ENCODE measurements around the gene SART1.

Gene SART1

GRCh38 chr11:65920372-65920802 lies 41.1 kb upstream of the SART1 start:
- peak overlapping the region; percentile 83 for H3K4me3 ChIP-seq (ENCODE audit: low read depth, low read length)
- ChIA-PET POLR2A (interaction anchor here (0.9 to 7.1 kb wide), 2 partner anchors 21 to 30 kb away, joined by 3 to 127 read pairs; partner anchors contain the start of genes CCDC85B and FIBP), CTCF (interaction anchor here (0.9 to 4.4 kb wide), 4 partner anchors 12 to 36 kb away, joined by 3 to 28 read pairs (median 6); partner anchors contain the start of genes CCDC85B and FIBP)
- TF ChIP-seq CTCF (IDR thresholded peaks at IDR 0.05; ENCODE audit: insufficient read depth, low read length, missing control alignments): no peak
- DNase-seq (ENCODE audit: low read depth, low spot score): no peak

GRCh38 chr11:65921033-65921555 lies 40.4 kb upstream of the SART1 start:
- TF ChIP-seq CTCF (IDR thresholded peaks at IDR 0.05; ENCODE audit: insufficient read depth, low read length, missing control alignments): no peak
- ChIA-PET POLR2A (interaction anchor here (7.1 kb wide), 1 partner anchor 30 kb away, joined by 127 read pairs; the partner anchor contains the start of genes CCDC85B and FIBP), CTCF (interaction anchor here (0.9 to 4.4 kb wide), 7 partner anchors 11 to 124 kb away, joined by 3 to 28 read pairs (median 4); partner anchors contain the start of genes CCDC85B and FIBP)
- DNase-seq (ENCODE audit: low read depth, low spot score): no peak
- H3K4me3 ChIP-seq (ENCODE audit: low read depth, low read length): peak overlapping the region; percentile 83

GRCh38 chr11:65921876-65922275 lies 39.7 kb upstream of the SART1 start:
- no peak for TF ChIP-seq CTCF (IDR thresholded peaks at IDR 0.05; ENCODE audit: insufficient read depth, low read length, missing control alignments)
- ChIA-PET POLR2A (no interaction called here), CTCF (interaction anchor here (1.1 to 4.4 kb wide), 6 partner anchors 22 to 124 kb away, joined by 3 to 28 read pairs (median 5); partner anchors contain the start of genes CCDC85B and FIBP)
- no peak for DNase-seq (ENCODE audit: low read depth, low spot score)
- no peak overlapping the region for H3K4me3 ChIP-seq (ENCODE audit: low read depth, low read length)

GRCh38 chr11:65922565-65922964 lies 39.0 kb upstream of the SART1 start:
- ChIA-PET POLR2A (interaction anchor here (0.9 kb wide), 1 partner anchor 22 kb away, joined by 3 read pairs; no protein-coding TSS in a partner anchor), CTCF (interaction anchor here (0.6 to 4.4 kb wide), 6 partner anchors 10 to 100 kb away, joined by 3 to 28 read pairs (median 5); partner anchors contain the start of genes CCDC85B and FIBP)
- no peak for DNase-seq (ENCODE audit: low read depth, low spot score)
- TF ChIP-seq CTCF (IDR thresholded peaks at IDR 0.05; ENCODE audit: insufficient read depth, low read length, missing control alignments): no peak
- H3K4me3 ChIP-seq (ENCODE audit: low read depth, low read length): no peak overlapping the region

- ChIA-PET CTCF (interaction anchor here (1.1 kb wide), 1 partner anchor 41 kb away, joined by 5 read pairs; no protein-coding TSS in a partner anchor), POLR2A (interaction anchor here (1.2 kb wide), 1 partner anchor 10 kb away, joined by 5 read pairs; no protein-coding TSS in a partner anchor)
- no peak for DNase-seq (ENCODE audit: low read depth, low spot score)
- H3K4me3 ChIP-seq (ENCODE audit: low read depth, low read length): no peak overlapping the region
- no peak for TF ChIP-seq CTCF (IDR thresholded peaks at IDR 0.05; ENCODE audit: insufficient read depth, low read length, missing control alignments)
Measured at GRCh38 chr11:65925397-65925796, 36.1 kb upstream of the SART1 start.

GRCh38 chr11:65927904-65928397 lies 33.6 kb upstream of the SART1 start:
- no peak for TF ChIP-seq CTCF (IDR thresholded peaks at IDR 0.05; ENCODE audit: insufficient read depth, low read length, missing control alignments)
- CTCF ChIA-PET: interaction anchor here (0.9 kb wide), 1 partner anchor 39 kb away, joined by 3 read pairs; no protein-coding TSS in a partner anchor
- DNase-seq (ENCODE audit: low read depth, low spot score): no peak
- no peak overlapping the region for H3K4me3 ChIP-seq (ENCODE audit: low read depth, low read length)
- POLR2A ChIA-PET: interaction anchor here (0.9 kb wide), 1 partner anchor 39 kb away, joined by 3 read pairs; the partner anchor contains the start of gene FIBP
